GM15510 (cell line): ENCODE results near the gene RFX2.

Source experiments
- POLR2A ChIP-seq: IDR thresholded peaks from 3 replicates; pipeline ENCODE4 v1.6.1; 2011; ENCODE audit warnings: borderline replicate concordance; ENCODE audit not compliant: insufficient read length; ENCODE audit errors: extremely low read depth

Gene RFX2

GRCh38 chr19:5959260-5960004 lies 150.9 kb downstream of the RFX2 start:
- TF ChIP-seq POLR2A = no peak

DNA sequence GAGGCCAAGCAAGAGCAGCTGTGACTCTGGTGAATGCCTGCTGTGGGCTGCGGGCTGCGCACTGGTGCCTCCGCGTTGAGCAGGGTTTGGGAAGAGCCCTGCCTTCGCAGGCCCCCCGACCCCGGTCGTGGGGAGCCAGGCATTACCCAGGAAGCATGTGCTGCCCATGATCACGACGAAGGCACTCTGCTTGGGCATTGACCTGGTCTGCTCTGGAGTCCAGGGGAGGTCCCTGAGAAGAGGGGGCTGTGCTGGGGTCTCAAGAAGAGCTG lies 151.5 kb downstream of the RFX2 start:
- no peak for TF ChIP-seq POLR2A

GRCh38 chr19:5958074-5958850 lies 152.0 kb downstream of the RFX2 start:
- no peak for TF ChIP-seq POLR2A

- no peak for TF ChIP-seq POLR2A
Measured at GRCh38 chr19:5957170-5957569, 153.1 kb downstream of the RFX2 start.

- no peak for TF ChIP-seq POLR2A
Measured at GRCh38 chr19:5956728-5957127, 153.6 kb downstream of the RFX2 start.

DNA sequence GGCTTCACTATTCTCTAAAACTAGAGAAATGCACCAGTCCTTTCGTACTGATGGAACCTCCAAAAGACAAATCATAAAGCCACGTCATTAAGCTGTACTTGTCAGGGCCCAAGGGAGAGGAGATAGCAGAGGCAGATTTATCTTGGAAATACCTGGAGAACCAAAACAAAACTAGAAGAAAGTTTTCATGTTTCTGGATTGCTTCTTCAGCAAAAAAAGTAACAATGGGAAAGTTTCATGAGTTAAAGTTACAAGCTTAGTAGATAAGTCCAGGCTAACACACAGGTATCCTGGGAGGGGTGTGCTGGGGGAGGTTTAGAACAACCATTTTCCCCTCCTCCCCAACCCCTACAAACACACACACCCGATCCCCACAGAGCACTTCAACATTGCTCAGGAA lies 154.0 kb downstream of the RFX2 start:
- TF ChIP-seq POLR2A = no peak

DNA sequence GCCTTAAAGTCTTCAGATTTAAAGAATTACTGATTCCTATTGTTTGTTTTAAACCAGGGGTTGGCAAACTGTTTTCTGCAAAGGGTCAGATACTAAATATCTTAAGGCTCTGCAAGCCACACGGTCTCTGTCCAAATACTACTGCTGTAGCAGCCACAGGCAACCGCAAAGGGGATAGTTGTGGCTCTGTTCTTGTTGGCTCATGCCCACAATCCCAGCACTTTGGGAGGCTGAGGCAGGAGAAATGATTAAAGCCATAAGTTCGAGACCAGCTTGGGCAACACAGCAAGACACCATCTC lies 154.7 kb downstream of the RFX2 start:
- TF ChIP-seq POLR2A = no peak

- no peak for TF ChIP-seq POLR2A
Measured at GRCh38 chr19:5954293-5954692, 156.0 kb downstream of the RFX2 start.

- TF ChIP-seq POLR2A = no peak
Measured at GRCh38 chr19:5953680-5954213, 156.6 kb downstream of the RFX2 start.

DNA sequence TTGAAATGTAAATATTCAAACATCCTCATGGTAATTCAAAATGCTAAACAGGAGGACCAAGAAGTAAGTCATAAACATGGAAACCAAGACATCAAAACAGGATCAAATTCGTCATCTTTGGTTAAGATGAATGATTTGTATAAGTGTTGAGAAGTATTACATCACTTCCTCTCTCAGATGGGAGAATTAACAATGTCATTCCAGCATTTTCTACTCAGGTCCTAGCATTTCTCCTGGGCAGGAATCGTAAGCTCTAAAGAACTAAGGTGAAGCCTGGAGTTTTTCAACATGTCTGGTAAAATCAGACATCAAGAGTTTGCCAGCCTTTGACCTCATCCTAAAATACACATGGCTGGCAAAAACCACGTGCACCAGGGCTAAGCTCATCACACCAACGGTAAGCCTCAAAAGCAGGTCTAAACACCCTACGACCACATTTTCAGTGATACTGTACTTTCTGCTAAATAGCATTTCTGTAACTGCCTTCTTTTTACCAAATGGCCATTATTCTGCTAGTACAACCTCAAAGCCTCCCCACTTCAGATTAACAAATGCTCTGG lies 157.2 kb downstream of the RFX2 start:
- TF ChIP-seq POLR2A = no peak

DNA sequence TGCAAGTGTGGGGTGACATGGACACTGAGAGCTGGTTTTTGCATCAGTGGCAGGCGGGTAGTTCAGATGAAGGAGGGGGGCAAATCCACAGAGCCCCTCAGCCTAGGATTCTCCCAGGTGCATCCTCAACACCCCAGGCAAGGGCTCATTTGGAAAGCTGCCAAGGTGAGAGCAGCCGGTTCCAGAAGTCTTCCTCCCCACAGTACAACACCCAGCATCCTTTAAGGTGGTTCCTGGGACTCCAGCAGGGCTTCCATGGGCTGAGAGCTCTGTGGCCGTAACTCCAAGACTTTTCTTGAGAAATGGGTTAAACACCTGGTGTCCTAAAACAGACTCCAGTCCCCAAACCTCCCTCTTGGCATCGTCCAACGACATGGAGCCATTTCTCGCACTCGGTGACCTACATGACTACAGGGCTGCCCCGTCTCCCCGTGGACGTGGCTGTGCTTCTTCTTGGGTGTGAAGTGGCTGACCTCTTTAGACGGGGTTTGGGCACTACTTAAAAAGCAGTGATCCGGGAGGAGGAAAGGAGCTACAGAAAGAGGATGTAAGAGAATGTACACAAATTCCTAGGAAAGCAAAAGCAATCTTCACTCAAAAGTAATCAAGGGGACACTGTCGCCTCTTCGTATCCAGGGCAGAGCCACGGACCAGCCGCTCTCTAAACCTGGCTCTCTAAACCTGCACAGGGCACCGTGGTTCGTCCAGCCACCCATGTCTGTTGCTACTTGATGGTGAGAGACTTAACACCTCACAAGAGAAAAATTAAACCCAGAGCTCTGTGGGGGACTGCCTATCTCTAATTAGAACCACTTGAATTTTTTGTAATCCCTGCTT lies 157.9 kb downstream of the RFX2 start:
- TF ChIP-seq POLR2A = no peak

DNA sequence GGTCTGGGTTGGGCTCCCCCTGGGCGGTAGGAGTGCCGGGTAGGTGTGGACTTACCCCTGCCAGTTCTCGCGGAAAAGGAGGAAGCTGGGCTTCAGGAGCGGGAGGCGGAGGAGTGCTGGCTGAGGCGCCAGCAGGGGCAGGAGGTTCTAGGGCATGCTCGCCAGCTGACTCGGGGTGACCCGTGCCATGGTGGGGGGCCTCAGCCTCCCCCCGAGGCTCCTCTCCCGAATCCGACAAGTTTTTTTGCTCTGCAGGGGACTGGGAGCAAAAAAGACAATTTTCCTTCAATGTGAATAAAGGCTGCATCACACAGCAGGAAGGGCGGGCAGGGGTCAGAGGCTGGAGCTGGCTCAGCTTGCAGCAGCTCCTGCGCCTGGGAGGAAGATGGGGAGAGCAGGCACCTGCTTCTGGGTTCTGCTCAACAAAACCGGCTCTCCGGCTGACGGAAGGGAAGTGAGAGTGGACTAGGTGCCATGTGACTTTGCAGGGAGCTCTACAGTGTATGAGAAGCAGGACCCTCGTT lies 158.9 kb downstream of the RFX2 start:
- TF ChIP-seq POLR2A = no peak

GRCh38 chr19:5950741-5951140 lies 159.6 kb downstream of the RFX2 start:
- no peak for TF ChIP-seq POLR2A

DNA sequence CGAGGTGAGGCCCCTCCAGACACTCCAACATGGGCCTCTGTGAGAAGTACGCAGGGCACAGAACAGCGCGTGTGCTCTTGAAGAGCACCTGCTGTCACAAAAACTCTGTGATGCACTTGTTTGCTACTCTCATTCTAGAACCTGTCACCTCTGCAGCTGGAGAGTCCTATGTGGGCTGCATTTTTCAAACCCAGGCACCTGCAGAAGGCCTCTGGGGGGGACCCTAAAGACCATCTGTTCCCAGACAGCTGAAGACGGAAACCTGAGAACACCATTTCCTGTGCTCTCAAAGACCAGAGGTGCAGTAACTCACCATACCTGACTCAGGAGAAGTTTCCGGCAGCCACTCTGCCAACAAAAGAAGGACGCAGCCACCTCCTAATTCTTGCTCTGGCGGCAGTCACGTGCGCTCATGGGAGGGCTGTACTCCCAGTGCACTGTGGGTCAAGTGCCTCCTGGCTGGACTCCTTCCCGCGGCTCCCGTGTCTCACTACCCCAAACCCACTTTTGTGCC lies 160.5 kb downstream of the RFX2 start:
- no peak for TF ChIP-seq POLR2A
